Measurements from ENCODE around the gene LRRC31.

Gene LRRC31

DNA sequence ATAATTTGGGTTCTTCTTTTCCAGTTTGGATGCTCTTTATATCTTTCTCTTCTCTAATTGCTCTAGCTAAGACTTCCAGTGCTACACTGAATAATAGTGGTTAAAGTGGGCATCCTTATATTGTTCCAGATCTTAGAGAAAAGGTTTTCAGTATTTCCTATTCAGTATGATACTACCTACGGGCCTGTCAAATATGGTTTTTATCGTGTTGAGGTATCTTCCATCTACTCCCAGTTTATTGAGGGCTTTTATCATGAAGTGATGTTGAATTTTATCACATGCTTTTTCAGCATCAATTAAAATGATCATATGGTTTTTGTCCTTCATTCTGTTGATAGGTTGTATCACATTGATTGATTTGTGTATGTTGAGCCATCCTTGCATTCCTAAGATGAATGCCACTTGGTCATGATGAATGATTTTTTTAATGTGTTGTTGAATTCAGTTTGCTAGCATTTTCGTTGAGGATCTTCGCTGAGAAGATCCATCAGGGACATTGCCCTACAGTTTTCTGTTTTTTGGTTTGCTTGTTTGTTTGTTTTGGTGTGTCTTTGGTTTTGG lies 54.1 kb downstream of the LRRC31 start:
- intact Hi-C loops (cut with DNase I): no loop called here

DNA sequence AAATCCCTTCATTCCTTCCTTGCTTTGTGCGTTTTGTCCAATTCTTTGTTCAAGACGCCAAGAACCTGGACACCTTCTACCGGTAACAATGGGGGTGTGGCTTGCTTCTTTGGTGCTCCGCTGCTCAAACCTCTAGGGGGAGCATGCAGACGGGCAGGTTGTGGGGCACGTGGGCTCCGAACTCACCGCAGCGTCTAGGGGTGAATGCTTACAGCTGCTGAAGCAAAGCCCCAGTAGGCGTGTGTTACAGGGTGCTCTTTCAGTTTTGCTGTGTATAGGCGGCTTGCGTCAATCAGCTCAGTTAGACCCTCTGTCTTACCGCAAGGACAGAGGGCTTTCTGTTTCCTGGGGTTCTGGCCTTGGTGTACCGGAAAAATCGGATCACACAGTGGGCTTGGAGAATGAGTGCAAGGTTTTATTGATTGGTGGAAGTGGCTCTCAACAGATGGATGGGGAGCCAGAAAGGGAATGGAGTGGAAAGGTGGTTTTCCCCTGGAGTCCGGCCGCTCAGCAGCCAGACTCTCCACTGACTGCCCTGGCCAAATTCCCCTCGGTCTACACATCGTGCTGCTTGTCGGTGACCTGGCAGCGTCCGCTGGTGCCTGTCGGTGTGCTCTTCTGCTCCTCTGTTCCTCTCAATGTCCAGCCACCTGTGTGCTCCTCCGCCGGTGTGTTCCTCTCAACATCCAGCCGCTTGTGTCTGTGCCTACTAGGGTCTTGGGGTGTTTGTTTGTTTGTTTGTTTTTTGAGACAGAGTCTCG lies 55.8 kb downstream of the LRRC31 start:
- intact Hi-C loops (cut with DNase I): no loop called here
- DNase-seq: no peak

More for the DNA sequence above, 54.1 kb downstream of the LRRC31 start:
- no peak for DNase-seq

DNA sequence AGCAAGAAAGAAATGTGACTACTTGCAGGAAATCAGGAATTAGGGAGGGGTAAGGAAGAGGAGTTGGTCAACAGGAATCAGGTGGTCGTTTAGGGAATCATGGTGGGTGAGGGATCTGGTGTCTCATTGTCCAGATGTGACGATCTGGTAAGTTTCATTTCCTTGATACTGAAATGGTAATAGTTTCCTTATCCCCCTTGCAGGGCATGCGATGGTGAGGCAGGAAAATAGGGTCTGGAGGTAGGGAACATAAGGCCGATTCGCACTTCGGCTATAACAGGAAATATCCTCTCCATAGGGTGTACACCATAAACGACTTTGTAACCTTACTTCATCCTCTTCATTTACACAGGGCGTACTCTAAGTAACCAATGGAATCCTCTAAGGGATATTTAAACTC lies 56.5 kb downstream of the LRRC31 start:
- DNase-seq: no peak
- intact Hi-C loops (cut with DNase I): no loop called here

DNA sequence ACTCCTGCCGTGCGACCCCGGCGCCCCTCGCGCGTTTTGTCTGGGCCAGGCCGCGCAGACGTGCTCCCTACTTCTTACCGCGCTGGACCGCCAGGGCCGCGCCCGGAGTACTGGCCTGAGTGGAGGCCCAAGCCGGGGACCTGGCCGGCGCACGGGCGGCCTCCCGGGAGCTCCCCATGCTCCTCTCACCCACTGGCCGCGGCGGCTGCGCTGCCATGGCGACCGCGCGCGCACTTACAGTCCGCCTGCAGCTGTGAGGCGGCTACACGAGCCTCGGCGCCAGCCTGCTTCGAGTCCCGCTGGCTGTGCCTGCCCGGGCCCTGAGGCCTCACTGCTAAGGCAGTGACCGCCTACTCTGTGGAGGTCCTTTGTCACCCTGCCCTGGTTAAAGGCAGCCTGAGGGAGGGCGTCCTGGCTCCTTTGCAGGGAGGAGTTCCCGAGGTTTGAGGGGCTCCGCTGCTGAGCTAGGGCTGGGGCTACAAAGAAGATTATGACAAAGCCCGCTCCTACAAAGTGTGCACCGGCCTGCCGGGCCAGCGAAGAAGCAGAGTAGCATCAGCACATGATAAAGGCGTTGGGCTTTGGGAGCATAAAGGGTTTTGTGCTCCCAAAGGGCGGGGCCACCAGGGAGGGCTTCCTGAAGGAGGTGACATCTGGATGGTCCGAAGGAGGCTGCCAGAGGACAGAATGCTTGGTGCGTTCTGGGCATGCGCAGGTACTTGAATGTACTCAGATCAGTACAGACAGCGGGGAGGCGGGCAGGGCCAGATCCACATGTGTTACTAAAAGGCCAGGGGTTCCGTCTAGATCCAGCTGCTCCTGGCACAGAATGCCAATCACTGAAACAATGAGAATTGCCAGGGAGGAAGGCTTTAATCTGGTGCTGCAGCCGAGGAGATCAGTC lies 57.2 kb downstream of the LRRC31 start, which contains the start of the genes LRRC34 and LRRIQ4:
TSS of gene LRRC34 (minus strand) at position 573 of the 904 bp plus-strand sequence. CDS start at position 217, 356 bp downstream.
TSS of gene LRRIQ4 (plus strand) at position 539 of the 904 bp plus-strand sequence. CDS start 9,052 bp downstream, outside the sequence.
- intact Hi-C loops (cut with DNase I): no loop called here
- peak; percentile 61 to 96 (median 76) for DNase-seq

DNA sequence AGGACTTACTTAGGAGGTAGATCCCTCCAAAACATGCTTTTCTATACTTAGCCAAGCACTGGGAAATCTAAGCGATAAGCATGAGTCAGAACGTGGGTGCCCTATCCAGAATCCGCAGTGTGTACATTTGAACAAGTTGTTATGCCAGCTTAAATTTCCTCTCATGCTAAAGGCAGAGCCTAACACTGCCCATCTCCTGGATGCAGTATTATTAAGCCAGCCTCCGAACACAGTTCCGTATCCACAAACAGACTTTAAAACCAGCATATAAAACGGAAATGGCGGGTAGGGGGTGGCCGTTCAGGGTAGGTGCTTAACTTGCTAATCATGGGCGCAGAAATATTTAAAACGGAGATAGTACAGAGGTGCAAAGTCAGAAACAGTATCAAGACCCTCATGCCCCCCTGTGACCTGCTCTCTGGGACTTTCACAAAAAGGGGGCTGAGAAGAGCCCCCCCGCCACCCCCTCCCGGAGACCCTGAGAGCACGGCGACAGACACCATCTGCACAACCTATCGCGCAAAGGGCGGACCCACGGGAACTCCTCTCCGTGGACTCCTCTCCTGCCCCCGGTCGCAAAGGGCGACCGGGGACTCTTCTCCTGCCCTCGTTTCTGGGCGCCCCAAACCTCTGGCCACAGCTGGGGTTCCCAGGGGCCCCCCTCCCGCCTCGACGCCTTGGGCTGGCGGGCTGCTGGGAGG lies 58.0 kb downstream of the LRRC31 start:
- intact Hi-C loops (cut with DNase I): no loop called here
- DNase-seq: peak in 4 of 10 donors; percentile 12 to 72 (median 20)

DNA sequence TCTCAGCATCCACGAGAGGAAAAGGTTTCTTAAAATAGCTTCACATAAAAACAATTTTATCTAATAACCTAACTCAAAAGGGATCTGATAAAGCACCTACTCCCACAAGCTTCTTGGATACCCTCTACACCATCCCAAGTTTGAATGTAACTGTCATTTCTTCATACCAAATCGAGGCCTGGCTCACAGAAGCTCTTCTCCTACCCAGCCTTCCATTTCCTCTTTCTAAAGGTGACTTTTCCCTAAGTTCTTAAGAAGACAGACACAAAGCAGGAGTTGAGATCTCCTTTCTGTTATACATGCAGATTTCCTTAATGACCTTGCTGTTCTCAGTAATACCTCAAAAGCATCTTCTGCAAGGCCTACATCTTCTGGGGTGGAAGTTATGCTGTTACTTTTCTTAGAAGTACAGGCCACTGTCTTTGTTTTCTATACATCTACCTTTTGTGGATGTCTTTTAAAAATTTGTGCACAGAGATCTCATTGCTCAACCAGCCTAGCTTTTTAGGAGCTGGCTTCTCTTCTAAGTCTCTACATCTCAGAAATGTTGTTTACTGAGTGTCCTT lies 60.4 kb downstream of the LRRC31 start:
- DNase-seq: no peak
- intact Hi-C loops (cut with DNase I): no loop called here

DNA sequence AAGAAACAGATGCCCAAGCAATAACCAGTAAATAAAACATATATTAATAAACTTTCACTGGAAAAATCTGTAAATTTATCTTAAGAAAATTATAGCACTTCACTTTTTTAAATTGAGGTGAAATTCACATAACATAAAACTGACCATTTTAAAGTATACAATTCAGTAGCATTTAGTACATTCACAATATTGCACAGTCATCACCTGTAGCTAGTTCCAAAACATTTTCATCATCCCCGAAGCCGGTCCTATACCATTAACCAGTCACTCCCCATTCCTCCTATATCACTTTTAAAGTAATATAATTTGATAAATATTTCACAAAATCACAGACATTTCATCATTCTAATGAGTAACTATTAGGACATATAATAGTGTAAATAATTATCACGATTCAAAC lies 65.1 kb downstream of the LRRC31 start:
- intact Hi-C loops (cut with DNase I): no loop called here
- DNase-seq: no peak

DNA sequence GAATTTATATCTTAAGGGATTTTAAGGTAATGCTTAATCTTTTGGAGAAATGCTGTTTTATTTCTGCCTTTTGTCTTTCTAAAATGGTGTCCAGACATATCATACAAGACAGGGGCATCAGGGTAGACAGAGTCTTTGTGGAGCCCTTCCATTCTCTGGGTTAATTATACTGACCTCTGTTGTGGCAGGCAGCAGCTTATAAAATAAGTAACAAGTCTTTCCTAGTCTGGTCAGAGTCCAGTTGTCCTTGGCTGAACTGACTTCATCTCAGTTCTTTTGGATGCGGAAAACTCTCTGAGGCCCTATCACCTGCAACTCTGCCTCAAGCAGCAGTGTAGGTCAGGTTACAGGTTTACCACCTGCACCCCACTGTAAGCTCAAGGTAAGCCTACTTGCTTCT lies 77.4 kb downstream of the LRRC31 start:
- intact Hi-C loops (cut with DNase I): no loop called here
- DNase-seq: no peak

DNA sequence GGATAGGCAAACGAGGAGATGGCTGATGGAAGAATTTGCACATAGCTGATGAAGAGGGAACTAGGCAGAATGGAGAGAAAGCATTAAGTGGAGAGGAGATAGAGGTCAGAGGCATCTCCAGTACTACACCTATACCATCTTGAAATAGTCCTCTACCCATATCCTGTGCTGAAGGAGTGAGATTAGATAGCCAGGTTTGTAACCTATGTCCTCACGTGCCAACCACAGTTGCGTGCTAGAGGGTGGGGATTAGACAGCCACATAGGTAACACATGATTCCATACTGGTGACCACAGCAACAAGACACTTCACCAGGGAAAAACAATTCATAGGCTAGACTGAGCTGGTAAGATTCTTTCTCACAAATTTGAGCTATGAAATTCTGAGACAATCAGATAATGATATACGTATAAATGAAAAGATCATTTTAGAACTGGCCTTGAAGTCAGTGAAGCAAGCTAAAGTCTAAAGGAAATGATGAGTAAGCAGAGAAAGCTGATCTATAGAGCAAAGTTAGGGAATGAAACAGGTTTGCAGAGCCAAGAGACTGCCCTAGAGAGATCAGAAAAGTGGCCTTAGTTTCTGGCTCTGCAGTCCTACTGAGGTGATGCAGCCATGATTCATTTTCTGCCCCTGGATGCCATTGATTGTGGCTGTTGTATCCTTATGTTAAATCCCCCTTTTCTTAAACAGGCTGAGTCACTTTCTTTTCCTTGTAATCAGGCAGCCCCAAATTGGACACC lies 78.9 kb downstream of the LRRC31 start:
- no peak for DNase-seq
- intact Hi-C loops (cut with DNase I): no loop called here

DNA sequence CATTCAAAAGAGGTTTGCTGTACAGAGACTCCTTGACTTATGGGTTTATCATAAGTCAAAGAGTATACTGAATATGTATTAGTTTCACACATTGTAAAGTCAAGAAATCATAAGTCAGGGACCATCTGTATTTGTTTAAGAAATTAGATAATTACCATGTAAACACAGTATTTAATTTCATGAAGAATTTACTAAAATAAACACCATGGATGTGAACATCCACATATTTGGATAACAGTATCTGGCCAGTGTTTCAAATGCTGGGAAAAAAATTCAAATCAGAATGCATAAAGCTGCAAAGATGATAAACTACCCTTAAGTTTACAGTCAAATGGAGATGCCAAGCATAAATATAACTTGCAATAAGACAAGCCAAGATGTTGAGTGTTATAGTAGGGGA lies 79.5 kb downstream of the LRRC31 start:
- DNase-seq: no peak
- intact Hi-C loops (cut with DNase I): no loop called here

Measured in posterior cingulate gyrus (tissue), 11 donors.